ENCODE data around the gene XG.

Gene XG

DNA sequence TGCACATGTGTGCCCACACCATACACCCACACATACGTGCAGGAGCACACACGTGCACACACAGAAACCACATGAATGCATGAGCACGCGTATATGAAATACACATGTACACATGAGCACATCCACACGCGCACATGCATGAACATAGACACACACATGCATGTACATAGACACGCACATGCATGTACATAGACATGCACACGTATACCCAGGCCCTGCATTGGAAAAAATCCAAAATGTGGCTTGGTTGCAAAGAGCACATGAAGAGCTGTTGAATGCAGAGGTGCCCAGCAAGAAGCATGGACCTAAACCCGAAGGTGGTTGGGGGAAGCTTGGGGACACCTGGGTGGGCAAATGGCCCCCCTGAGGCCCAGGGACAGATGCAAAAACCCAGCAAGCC lies 42.3 kb upstream of the XG start:
- no peak for DNase-seq
- Histone ChIP-seq H3K9me3 (no peaks in the 10 kb centered on the region), H3K36me3 (peaks cover 6 to 23% (median 14%) of the 10 kb centered on the region in 3 donors), H3K4me1 (peaks cover 0 to 75% (median 36%) of the 10 kb centered on the region in 4 donors), H3K27ac (peak overlapping the region in 1 of 2 donors; percentile 6), H3K27me3 (no peaks in the 10 kb centered on the region), H3K4me3 (peak overlapping the region in 1 of 2 donors; percentile 8)
- TF ChIP-seq, protein P1, sequence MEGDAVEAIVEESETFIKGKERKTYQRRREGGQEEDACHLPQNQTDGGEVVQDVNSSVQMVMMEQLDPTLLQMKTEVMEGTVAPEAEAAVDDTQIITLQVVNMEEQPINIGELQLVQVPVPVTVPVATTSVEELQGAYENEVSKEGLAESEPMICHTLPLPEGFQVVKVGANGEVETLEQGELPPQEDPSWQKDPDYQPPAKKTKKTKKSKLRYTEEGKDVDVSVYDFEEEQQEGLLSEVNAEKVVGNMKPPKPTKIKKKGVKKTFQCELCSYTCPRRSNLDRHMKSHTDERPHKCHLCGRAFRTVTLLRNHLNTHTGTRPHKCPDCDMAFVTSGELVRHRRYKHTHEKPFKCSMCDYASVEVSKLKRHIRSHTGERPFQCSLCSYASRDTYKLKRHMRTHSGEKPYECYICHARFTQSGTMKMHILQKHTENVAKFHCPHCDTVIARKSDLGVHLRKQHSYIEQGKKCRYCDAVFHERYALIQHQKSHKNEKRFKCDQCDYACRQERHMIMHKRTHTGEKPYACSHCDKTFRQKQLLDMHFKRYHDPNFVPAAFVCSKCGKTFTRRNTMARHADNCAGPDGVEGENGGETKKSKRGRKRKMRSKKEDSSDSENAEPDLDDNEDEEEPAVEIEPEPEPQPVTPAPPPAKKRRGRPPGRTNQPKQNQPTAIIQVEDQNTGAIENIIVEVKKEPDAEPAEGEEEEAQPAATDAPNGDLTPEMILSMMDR (IDR thresholded peaks at IDR 0.05), result no peak
- intact Hi-C loops (cut with DNase I; ENCODE audit: low total_unique reads), result no loop called here

DNA sequence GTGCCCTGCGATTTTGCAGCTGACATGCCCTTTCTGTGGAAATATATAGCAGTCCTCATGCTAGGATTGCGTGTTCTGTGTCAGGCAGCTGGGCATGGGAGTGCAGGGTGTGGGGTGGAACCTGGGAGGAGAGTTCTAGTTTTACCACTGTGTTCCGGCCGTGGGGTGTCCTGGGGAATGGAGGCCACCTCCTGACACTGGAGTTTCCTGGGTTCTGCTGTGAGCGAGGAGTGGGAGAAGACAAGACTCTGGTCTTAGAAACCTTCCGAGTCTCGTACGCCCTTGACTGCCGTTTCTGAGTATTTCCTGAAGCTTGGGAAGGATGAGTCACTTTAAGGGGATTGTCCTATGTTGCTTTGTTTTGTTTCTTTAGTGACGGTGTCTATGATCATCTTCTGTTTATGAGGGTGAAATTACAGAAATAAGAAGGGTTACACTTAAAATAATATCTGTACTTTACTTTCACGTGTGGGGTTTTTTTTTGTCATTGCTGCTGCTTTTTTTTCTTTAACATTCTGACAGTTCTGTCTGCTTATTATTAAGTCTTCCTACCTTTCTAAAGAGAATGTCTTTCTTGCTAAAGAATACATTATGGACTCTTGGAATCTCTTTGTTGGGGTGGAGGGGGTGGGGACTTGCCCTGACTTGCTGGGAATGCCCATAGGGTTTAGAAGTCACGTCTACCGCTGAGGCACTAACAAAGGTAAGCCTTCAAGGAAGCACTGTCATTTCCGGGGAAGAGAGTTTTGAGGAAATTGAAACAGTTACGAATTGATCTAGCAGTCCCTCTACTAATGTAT lies 41.6 kb upstream of the XG start:
- H3K27ac ChIP-seq, result peak overlapping the region in 1 of 2 donors; percentile 6
- peak in 1 of 2 donors; percentile 42 for DNase-seq
- H3K36me3 ChIP-seq, result peaks cover 13 to 28% (median 21%) of the 10 kb centered on the region in 3 donors
- intact Hi-C loops (cut with DNase I; ENCODE audit: low total_unique reads), result no loop called here
- H3K27me3 ChIP-seq, result no peaks in the 10 kb centered on the region
- peak overlapping the region in 1 of 2 donors; percentile 8 for H3K4me3 ChIP-seq
- H3K4me1 ChIP-seq, result peaks cover 0 to 68% (median 29%) of the 10 kb centered on the region in 4 donors
- TF ChIP-seq, protein P1 (IDR thresholded peaks at IDR 0.05), result no peak
- H3K9me3 ChIP-seq, result no peaks in the 10 kb centered on the region

DNA sequence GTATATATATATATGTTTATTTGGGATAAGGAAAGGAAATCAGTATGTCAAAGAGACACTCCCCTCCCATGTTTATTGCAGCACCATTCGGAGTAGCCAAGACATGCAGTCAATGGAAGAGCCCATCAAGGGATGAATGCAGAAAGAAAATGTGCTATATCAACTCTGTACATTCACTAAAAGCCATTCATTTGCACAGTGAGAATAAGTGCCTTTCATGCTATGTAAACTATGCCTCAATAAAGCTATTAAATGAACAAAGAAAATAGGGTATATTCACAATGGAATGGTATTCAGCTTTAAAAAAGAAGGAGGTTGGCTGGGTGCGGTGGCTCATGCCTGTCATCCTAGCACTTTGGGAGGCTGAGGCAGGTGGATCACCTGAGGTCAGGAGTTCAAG lies 40.4 kb upstream of the XG start:
- Histone ChIP-seq H3K4me3 (no peak overlapping the region), H3K36me3 (peaks cover 24 to 40% (median 33%) of the 10 kb centered on the region in 3 donors), H3K4me1 (peaks cover 0 to 56% (median 26%) of the 10 kb centered on the region in 4 donors), H3K9me3 (no peaks in the 10 kb centered on the region), H3K27me3 (no peaks in the 10 kb centered on the region), H3K27ac (no peak overlapping the region)
- intact Hi-C loops (cut with DNase I; ENCODE audit: low total_unique reads), result no loop called here
- TF ChIP-seq, protein P1 (IDR thresholded peaks at IDR 0.05), result no peak
- DNase-seq, result no peak

DNA sequence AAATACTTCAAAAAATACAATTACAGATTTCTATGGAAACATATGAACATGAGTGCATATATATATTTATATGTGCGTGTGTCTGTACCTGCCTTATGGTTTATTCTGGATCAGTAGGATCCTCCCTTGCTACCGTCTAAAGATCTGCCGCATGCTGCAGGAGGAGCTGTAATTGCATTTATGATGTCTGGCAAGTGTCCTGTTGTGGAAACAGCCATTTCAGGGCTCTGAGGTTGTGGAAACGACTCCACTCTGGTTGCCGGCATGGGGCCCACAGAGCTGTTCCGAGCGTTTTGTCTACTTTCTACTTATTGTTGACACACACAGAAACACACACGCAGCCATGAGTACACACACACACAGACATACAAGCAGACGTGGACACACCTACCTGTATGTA lies 39.4 kb upstream of the XG start:
- H3K4me3 ChIP-seq, result no peak overlapping the region
- intact Hi-C loops (cut with DNase I; ENCODE audit: low total_unique reads), result no loop called here
- H3K4me1 ChIP-seq, result peaks cover 0 to 46% (median 21%) of the 10 kb centered on the region in 4 donors
- H3K27me3 ChIP-seq, result no peaks in the 10 kb centered on the region
- DNase-seq, result no peak
- no peaks in the 10 kb centered on the region for H3K9me3 ChIP-seq
- H3K36me3 ChIP-seq, result peaks cover 34 to 49% (median 43%) of the 10 kb centered on the region in 3 donors
- no peak overlapping the region for H3K27ac ChIP-seq
- TF ChIP-seq, protein P1 (IDR thresholded peaks at IDR 0.05), result no peak

DNA sequence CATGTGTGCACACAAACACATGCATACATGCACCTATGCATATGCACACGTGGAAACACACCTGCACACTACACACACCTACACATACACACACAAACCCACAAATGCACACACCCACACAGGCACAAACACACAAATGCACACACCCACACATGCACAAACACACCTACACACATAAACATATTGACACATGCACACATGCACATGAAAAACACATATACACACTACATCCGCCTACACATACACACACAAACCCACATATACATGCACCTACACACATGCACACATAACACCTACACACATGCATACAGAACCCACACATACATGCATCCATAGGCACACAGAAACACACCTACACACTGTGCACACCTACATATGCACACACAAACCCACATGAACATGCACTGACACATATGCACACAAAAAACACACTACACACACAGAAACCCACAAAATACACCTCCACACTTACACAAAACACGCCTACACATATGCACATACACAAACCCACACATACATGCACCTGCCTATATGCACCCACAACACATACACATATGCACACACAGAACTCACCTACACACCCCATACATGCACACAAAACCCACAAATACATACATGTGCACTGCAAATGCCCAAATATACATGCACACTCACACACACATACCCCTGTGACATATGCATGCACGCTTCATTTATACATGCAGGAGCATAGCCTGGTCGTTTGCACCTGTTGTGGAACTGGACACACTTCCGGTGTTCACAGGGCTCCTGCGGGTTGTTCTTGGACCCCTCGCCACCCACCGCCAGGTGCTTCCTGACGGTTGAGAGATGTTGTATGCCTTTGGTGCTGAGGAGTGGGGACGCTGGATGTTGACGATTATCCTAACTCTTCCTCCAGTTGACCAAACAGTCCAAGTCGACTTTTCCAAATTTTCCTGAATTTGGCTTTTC lies 38.7 kb upstream of the XG start:
- Histone ChIP-seq H3K27ac (no peak overlapping the region), H3K4me1 (peaks cover 0 to 39% (median 16%) of the 10 kb centered on the region in 4 donors), H3K4me3 (no peak overlapping the region), H3K27me3 (no peaks in the 10 kb centered on the region), H3K36me3 (peaks cover 41 to 56% (median 50%) of the 10 kb centered on the region in 3 donors), H3K9me3 (no peaks in the 10 kb centered on the region)
- DNase-seq, result no peak
- intact Hi-C loops (cut with DNase I; ENCODE audit: low total_unique reads), result no loop called here
- TF ChIP-seq, protein P1 (IDR thresholded peaks at IDR 0.05), result no peak

All from tibial artery (tissue), 4 donors.